ENCODE data around the gene PTGDS.
A peak's percentile ranks its signal among the peaks of the same experiment; 100 is the strongest.

Gene PTGDS

GRCh38 chr9:136977223-136977622 lies at the start of gene PTGDS:
Gene PTGDS (plus strand): TSS chr9:136977504. CDS start chr9:136977579, 75 bp downstream.
- DNase-seq (ENCODE audit: low read depth): no peak

DNA sequence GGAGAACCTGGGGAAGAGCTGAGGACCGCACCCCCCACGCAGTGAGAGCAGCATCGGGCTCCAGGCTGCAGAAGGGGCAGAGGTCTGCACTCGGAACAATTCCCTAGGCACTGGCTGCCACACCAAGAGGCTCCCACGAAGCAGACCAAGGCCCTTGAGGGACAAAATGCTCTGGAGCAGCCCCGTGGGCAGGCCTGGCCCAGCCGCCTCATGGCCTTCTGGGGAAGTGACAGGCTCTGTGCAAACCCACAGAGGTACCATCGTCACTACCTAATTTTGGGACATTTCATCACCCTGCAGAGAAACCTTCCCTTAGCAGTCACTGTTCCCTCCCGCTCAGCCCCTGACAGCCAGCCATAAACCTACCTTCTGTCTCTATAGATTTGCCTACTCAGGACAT lies 48.7 kb upstream of the PTGDS start:
- DNase-seq (ENCODE audit: low read depth): no peak

- DNase-seq (ENCODE audit: low read depth): no peak
Observed at GRCh38 chr9:136930014-136930413, 47.3 kb upstream of the PTGDS start.

DNA sequence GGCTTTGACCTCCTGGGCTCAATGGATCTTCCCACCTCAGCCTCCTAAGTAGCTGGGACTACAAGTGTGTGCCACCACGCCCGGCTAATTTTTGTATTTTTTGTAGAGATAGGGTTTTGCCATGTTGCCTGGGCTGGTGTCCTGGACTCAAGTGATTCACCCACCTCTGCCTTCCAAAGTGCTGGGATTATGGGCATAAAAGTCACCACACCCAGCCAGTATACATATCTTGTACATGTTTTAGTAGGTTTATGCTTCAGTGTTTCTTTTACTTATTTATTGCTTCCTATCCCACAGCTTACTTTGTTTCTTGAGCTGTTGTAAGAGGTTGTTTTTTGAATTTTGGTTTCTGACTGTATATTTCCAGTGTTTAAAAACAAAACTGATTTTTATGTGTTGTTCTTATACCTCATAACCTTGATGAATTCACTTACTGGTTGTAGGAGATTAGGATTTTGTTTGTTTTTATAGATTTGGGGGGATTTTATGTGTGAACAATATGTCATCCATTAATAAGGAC lies 45.6 kb upstream of the PTGDS start:
- DNase-seq (ENCODE audit: low read depth): no peak

- no peak for DNase-seq (ENCODE audit: low read depth)
Observed at GRCh38 chr9:136934277-136934676, 43.0 kb upstream of the PTGDS start.

DNA sequence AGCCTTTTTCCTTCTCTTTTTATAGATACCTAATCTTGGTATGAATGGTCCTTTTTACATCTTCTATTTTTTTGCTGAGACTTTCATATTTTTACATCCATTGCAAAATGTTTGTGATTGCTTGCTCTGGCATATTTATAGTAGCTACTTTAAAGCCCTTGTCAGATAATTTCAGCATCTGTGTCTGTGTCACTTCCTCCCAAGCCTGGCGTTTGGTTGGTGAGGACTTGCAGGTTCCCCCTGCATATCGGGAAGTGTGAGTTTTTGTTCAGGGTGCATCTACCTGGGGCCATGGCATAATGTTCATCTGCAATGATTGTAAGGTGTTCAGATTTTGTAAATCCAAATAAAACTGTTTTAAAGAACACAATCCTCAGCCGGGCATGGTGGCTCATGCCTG lies 41.7 kb upstream of the PTGDS start:
- DNase-seq (ENCODE audit: low read depth): no peak

- DNase-seq (ENCODE audit: low read depth): no peak
Observed at GRCh38 chr9:136936645-136937170, 40.6 kb upstream of the PTGDS start.

GRCh38 chr9:136937186-136938001 lies 39.9 kb upstream of the PTGDS start:
- no peak for DNase-seq (ENCODE audit: low read depth)

- no peak for DNase-seq (ENCODE audit: low read depth)
Observed at GRCh38 chr9:136939431-136939995, 37.8 kb upstream of the PTGDS start.

DNA sequence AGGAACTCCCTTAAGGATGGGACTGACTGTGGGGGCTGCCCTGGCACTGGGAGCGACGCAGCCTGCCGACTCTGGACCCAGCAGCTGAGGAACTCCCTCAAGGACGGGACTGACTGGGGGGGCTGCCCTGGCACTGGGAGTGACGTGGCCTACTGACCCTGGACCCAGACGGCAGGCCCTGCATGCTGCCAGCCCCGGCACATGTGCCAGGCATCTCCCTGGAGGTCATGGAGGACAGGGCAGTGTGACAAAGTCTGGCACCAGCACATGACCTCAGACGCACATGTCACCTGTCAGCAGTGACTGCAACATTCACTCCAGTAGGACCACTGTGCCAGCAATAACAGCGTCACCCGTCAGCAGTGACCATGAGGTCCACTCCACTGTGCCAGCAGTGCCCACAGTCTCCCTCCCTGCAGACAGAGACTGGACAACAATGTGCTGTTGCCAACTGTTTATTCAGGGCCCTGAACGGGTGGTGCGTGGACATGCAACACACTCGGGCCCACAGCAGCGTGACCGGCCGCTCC lies 37.2 kb upstream of the PTGDS start:
- no peak for DNase-seq (ENCODE audit: low read depth)

DNA sequence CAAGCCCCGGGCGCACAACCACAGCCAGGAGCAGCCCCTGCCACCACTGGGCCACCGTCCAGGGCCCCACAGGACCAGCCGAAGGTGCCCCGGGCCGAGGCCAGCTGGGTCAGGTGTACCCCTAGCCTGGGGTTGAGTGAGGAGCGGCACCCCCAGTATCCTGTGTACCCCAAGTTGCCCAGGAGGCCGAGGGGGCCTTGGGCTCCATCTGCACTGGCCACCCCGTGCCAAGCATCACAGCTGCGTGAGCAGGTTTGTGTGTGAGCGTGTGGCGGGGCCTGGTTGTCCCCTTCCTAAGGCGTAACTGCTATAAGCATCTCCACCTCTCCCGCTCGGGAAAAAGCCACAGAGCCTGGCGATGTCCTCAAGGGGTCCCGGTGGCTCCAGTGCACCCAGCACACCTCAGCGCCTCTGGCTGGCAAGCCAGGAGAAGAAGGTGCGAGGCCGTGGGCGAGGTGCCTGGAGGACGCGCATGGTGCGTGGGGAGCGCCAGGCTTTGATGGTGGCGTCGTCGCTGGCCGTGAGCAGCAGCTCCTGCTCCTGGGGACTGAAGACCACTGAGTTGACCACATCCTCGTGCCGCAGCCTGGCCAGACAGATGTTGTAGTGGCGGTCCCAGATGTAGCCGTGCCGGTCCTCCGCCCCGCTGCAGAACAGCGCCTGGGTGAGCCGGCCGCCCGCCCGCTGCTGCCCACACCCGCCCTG lies 36.6 kb upstream of the PTGDS start:
- DNase-seq (ENCODE audit: low read depth): no peak

- no peak for DNase-seq (ENCODE audit: low read depth)
Observed at GRCh38 chr9:136941231-136942111, 35.8 kb upstream of the PTGDS start.

- DNase-seq (ENCODE audit: low read depth): no peak
Observed at GRCh38 chr9:136942112-136942880, 35.0 kb upstream of the PTGDS start.

DNA sequence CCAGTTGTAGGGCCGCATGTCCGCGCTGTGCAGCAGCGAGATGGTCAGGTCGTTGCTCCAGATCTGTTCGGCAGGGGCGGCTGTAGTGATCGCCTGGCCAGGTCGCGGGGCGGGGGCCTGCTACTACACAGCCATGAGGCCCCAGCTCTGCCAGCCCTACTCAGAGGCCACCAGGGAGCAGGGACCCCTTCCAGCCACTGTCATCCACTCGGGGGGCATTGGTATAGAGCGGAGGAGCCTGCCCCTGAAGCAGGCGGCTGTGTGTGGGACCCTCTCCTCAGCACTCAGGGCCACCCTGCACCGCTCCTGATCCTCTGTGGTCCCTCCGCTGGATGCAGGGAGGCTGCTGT lies 34.4 kb upstream of the PTGDS start:
- DNase-seq (ENCODE audit: low read depth): no peak

DNA sequence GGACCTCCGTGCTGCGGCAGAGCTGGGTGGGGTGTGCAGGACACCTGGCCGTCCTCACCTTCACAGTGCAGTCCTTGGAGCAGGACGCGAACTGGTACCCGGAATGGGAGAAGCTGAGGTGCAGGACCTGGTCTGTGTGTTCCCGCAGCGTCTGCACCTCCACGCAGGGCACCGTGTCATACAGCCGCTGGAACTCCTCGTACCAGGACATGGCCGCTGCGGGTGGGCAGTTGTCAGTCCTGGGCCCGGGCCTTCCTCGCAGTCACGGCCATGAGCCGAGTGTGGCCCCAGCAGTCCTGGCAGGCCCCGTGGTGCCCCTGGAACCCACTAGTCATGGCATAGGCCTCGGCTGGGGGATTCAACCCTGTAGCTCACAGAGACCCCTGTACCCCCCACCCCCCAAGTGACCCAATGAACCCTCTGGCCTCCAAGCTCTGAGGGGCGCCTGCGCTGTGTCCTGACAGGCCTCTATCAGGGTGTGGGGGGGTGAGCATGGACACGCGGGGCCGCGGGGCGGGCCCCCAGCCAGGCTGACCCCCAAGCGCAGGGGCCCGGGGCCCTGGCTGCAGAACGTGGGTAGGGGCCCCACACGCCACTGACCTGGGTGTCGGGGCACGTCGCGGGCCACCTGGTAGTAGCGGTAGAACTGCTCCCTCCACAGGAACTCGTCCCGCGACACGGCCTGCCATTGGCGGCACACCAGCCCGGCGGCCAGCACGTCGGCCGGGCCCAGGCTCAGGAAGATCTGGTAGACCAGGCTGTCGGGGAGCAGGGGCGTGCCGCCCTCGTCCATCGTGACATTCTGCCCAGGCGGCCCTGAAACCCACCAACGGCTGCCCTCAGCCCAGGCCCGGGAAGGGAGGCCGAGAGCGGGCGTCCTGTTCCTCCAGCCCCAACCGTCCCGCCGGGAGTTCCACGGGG lies 33.8 kb upstream of the PTGDS start:
- no peak for DNase-seq (ENCODE audit: low read depth)

DNA sequence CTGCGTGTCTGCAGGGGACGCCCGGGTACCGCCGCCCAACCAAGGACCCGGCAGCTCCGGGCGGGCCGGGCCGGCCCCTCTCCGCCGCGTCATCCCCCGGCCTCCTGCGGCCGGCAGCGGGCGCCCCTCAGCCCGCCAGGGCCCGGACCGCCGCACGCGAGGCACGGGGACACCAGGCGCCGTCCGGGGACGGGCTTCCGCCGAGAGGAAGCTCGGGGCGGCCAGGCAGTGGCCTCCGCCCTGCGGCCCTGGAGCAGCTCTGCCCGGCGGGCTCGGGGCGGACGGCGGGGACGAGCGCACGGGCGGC lies 33.1 kb upstream of the PTGDS start:
- DNase-seq (ENCODE audit: low read depth): no peak

DNA sequence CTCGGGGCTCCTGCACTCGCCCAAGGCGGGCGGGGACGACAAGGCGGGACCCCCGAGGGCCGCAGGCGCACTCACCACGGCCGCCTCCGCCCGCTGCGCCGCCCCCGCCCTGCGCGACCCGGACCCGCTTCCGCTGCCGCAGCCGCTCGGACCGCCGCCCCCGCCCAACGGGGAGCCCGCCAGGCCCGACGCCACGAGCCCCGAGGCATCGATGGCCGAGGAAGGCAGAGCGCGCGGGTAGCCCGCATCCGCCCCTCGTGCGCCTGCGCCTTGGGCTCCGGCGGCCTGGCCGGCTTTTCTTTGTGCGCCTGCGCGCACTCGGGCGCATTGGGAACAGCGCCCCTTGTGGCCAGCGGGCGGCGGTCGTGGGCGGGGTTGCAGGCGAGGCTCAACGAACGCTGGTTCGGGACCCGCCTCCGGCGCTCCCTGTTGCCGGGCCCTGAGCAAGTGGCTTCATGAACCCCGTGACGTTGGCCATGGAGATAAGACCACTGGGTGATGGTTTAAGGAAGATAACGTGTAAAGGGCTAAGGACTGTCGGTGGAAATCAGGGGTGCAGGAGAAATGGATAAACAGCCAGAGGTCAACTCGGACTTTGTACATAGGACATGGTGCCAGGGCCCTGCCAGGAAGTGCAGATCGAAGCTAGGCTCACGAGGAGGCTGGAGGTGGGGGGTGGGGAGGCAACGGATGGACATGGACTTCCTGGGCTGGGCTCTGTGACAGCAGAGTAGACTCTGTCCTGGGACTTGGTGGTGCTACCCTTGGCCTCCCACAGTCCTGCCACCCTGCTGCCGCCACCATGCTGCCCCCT lies 32.6 kb upstream of the PTGDS start, which contains the start of the genes C8G and FBXW5:
TSS of gene C8G (plus strand) at position 725 of the 814 bp plus-strand sequence. CDS start at position 803, 78 bp downstream.
TSS of gene FBXW5 (minus strand) at position 220 of the 814 bp plus-strand sequence. CDS start 655 bp downstream, outside the sequence.
- DNase-seq (ENCODE audit: low read depth): peak; percentile 90

DNA sequence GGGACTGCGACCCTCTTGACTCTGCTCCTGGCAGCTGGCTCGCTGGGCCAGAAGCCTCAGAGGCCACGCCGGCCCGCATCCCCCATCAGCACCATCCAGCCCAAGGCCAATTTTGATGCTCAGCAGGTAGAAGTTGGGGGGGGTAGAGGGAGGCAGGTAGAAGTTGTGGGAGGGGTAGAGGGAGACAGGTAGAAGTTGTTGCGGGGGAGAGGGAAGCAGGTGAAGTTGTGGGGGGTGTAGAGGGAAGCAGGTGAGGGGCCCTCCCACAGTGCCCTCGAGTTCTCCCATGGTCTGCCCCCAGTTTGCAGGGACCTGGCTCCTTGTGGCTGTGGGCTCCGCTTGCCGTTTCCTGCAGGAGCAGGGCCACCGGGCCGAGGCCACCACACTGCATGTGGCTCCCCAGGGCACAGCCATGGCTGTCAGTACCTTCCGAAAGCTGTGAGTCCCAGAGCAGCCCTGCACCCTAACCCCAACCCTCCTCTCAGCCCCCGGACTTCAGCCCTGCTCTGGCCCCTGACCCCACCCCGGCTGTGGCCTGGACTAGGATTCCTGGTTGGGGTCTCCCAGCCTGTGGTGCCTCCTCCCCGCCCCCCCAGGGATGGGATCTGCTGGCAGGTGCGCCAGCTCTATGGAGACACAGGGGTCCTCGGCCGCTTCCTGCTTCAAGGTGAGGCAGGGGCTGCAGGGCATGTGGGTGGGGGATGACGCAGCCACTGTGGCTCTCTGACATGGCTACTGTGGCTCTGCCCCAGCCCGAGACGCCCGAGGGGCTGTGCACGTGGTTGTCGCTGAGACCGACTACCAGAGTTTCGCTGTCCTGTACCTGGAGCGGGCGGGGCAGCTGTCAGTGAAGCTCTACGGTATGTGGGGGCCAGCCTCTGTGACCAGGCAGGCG lies 31.7 kb upstream of the PTGDS start:
- no peak for DNase-seq (ENCODE audit: low read depth)
